Activated T-cell treated with anti-CD3 and anti-CD28 coated beads, Interleukin-2, amount 50 U/mL, for 72 hours (primary cell): ENCODE results near the gene MC5R. TPM values are rescaled to one million over a fixed set of nuclear protein-coding genes. Genes with fewer than 3 reads are reported as not detected.
A peak's percentile ranks its signal among the peaks of the same experiment; 100 is the strongest.

Source experiments
- ATAC-seq, 2 donors: fragments of 150-1000 bp; cut with Tn5 transposase; replicated peaks in 1 of 2; 2 replicates each; pipeline ENCODE4 v1.10.0; 2021; ENCODE audit warnings: moderate library complexity in 2 of 2, mild to moderate bottlenecking in 1 of 2
- DNase-seq, 2 donors: peaks; one replicate each; pipeline ENCODE4 v3.0.0; 2021 to 2022; ENCODE audit warnings: mixed read lengths in 1 of 2
- H3K27ac Mint-ChIP-seq: one replicate; pipeline ENCODE4 v1.8.0; 2022; ENCODE audit warnings: mild to moderate bottlenecking, moderate library complexity, mixed read lengths
- H3K27me3 Mint-ChIP-seq: one replicate; pipeline ENCODE4 v1.8.0; 2022; ENCODE audit warnings: low read depth, mixed read lengths
- H3K36me3 Mint-ChIP-seq, 2 donors: one replicate each; pipeline ENCODE4 v1.8.0; 2022; ENCODE audit warnings: mixed read lengths in 2 of 2, mild to moderate bottlenecking in 1 of 2; ENCODE audit not compliant: insufficient read depth in 2 of 2
- H3K4me1 Mint-ChIP-seq: one replicate; pipeline ENCODE4 v1.8.0; 2022; ENCODE audit warnings: low read depth, mixed read lengths
- H3K4me3 Mint-ChIP-seq, 2 donors: one replicate each; pipeline ENCODE4 v1.8.0; 2022; ENCODE audit warnings: mild to moderate bottlenecking in 2 of 2, mixed read lengths in 2 of 2, moderate library complexity in 2 of 2
- H3K9me3 Mint-ChIP-seq, 2 donors: one replicate each; pipeline ENCODE4 v1.8.0; 2022; ENCODE audit warnings: mixed read lengths in 2 of 2
- total RNA-seq, 2 donors: library from RNA; stranded (reverse); gene quantifications; one replicate each; pipeline ENCODE4 v1.2.3, GENCODE V29; 2022

The MC5R gene
- not detected for total RNA-seq

DNA sequence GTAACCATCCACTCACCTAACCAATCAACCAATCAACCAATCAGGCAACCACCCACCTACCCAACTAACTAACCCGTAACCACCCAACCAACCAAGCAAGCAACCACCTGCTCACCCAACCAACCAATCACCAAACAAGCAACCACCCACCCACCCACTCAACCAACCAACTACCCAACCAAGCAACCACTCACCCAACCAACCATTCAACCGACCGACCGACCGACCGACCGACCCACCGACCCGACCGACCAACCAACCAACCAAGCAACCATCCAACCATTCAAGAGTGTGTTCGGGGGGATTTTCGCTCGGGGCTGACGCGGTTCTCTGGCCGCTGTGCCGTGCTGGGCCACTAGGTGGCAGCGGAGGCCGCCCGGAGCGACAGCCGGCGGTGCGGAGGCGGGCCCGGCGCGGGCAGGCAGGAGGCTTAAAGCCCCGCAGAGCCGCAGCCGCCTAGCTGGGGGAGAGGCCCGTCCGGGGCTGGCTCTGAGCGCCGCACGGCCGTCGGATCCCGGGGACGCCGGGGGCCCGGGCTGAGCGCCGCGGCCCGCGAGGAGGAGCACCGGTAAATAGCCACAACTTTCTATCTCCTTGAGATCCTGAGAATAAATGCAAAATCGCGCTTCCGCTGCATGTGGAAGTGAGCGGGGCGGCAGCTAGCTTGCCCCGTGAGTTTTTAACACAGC is at the start of gene MC5R:
TSS of gene MC5R (plus strand) at position 443 of the 689 bp plus-strand sequence. CDS start 1,617 bp downstream, outside the sequence.
- Mint-ChIP-seq H3K4me1 (no peaks in the 10 kb centered on the region), H3K9me3 (no peaks in the 10 kb centered on the region), H3K27ac (peak within 1 kb of the TSS; percentile 29), H3K27me3 (peaks cover 28% of the 10 kb centered on the region), H3K4me3 (peak within 1 kb of the TSS; percentile 63 to 65), H3K36me3 (no peaks in the 10 kb centered on the region)
- DNase-seq (peak; percentile 80 to 85), ATAC-seq (peak; percentile 93 to 97)

DNA sequence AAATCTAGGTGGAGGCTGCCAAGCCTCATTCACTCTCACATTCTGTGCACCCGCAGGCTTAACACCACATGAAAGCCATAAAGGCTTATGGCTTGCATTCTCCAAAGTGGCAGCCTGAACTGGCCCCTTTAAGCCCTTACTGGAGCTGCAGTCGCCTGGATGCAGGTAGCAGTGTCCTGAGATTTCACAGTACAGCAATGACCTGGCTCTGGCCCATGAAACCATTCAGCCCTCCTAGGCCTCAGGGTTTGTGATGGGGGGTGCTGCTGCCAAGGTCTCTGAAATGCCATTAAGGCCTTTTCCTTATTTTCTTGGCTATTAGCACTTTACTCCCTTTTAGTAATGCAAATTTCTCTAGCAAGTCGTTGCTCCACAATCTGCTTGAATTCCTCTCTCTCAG is 48.9 kb upstream of the MC5R start:
- Mint-ChIP-seq H3K27me3 (peaks cover 12% of the 10 kb centered on the region), H3K27ac (no peak overlapping the region), H3K9me3 (peaks cover 2 to 6% of the 10 kb centered on the region in 2 donors), H3K36me3 (no peaks in the 10 kb centered on the region), H3K4me3 (no peak overlapping the region), H3K4me1 (no peaks in the 10 kb centered on the region)
- DNase-seq (no peak), ATAC-seq (no peak)

DNA sequence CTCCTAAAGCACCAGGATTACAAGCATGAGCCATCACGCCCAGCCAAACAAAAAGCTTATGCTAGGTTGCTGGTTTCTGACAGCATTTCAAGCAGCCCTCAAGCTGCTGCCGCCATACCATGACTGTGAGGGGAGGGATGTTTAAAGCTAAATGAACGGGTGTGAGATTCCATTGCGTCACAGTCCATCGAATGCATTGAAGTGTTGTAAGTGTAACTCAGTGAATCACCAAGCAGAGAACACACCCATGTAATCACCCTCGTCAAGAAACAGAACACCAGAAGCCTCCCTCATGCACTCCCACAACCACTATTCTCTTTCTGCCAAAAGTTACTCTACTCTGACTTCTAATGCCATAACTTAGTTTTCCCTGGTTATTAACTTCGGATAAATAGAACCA is 32.8 kb upstream of the MC5R start:
- no peaks in the 10 kb centered on the region for H3K9me3 Mint-ChIP-seq
- no peaks in the 10 kb centered on the region for H3K4me1 Mint-ChIP-seq
- ATAC-seq = no peak
- H3K27ac Mint-ChIP-seq = no peak overlapping the region
- H3K27me3 Mint-ChIP-seq = peaks cover 6% of the 10 kb centered on the region
- no peak overlapping the region for H3K4me3 Mint-ChIP-seq
- H3K36me3 Mint-ChIP-seq = no peaks in the 10 kb centered on the region
- no peak for DNase-seq

DNA sequence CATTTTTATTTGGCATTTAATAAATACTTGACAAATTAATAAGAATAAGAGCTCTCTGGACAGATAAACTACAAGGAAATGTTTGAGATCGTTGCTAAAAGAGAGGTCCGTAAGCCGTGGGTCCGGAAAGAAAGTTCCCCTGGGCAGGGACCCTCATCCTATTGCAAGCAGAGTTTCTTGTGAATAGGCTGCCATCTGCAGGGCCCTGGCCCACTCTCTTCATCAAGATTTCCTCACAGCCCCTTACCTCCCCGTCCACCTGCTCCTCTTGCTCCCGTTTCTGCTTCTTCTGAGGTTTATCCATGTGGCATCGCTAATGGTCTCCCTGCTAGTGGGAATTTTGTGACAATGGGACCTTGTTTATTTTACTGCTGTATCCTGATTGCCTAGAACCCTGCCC is 30.1 kb upstream of the MC5R start:
- Mint-ChIP-seq H3K4me1 (no peaks in the 10 kb centered on the region), H3K36me3 (no peaks in the 10 kb centered on the region), H3K27ac (no peak overlapping the region), H3K9me3 (no peaks in the 10 kb centered on the region), H3K27me3 (peaks cover 10% of the 10 kb centered on the region), H3K4me3 (no peak overlapping the region)
- no peak for ATAC-seq
- no peak for DNase-seq

DNA sequence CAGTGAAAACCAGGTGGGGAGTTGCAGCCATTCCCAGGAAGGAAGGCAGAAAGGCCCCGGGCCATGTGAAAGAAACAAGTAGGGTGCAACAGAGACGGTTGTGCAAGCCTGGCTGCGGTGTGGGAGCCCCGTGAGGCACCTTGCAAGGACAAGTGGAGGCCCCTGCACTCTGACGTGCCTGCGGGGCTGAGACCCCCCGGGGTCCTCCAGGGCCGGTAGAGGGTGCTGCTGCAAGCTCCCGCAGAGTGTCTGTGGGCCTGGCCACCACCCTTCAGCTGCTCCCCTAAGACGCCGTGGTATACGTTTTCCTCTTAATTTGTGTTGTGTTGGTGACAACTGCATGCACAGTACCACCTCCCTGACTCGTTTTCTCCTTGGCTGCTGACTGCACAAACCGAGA is 27.4 kb upstream of the MC5R start:
- Mint-ChIP-seq H3K4me3 (no peak overlapping the region), H3K27me3 (peaks cover 32% of the 10 kb centered on the region), H3K9me3 (no peaks in the 10 kb centered on the region), H3K36me3 (no peaks in the 10 kb centered on the region), H3K27ac (no peak overlapping the region), H3K4me1 (peaks cover 8% of the 10 kb centered on the region)
- no peak for ATAC-seq
- no peak for DNase-seq

DNA sequence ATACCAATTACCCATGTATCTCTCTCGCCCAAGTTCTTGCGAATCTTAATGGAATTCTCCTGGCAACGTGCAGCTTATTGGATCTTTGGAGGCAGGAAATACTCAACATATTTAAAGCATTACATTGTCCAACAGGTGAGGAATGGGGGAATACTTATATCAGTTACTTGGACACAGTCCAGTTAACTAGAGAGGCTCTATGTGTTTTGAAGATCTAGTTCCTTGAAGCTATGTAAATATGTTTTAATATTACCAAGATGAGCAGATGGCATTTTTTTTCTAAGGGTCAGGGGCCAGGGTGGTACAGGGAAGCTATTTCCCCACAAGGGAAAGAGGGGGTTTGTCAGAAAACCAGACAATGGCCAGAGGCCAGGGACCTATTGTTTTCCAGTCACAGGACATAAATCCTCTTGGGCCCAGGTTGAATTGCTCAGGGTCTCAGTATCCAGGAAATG is 26.8 kb upstream of the MC5R start:
- Mint-ChIP-seq H3K4me1 (peaks cover 8% of the 10 kb centered on the region), H3K27me3 (peaks cover 33% of the 10 kb centered on the region), H3K9me3 (no peaks in the 10 kb centered on the region), H3K36me3 (no peaks in the 10 kb centered on the region), H3K27ac (no peak overlapping the region), H3K4me3 (no peak overlapping the region)
- DNase-seq (no peak), ATAC-seq (no peak)

DNA sequence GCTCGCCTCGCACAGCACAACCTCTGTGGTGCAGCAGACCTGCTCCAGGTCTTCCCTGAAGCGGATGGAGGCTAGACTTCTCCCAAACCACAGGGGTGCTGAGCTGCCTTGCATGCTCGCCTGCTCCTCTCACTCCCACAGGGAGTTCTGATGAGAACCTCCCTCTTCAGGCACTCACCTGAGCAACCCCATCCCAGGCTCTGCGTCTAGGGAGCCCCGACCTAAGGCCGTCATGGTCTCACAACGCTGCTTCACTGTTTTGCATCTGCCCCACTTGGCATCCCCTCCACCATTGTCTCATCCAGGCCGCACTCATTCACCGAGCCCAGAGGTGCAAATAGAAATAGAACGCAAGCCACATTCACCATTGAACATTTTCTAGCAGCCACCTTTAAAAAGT is 24.6 kb upstream of the MC5R start:
- DNase-seq (no peak), ATAC-seq (no peak)
- Mint-ChIP-seq H3K36me3 (no peaks in the 10 kb centered on the region), H3K27me3 (peaks cover 48% of the 10 kb centered on the region), H3K4me1 (peaks cover 8% of the 10 kb centered on the region), H3K27ac (no peak overlapping the region), H3K9me3 (no peaks in the 10 kb centered on the region), H3K4me3 (no peak overlapping the region)

DNA sequence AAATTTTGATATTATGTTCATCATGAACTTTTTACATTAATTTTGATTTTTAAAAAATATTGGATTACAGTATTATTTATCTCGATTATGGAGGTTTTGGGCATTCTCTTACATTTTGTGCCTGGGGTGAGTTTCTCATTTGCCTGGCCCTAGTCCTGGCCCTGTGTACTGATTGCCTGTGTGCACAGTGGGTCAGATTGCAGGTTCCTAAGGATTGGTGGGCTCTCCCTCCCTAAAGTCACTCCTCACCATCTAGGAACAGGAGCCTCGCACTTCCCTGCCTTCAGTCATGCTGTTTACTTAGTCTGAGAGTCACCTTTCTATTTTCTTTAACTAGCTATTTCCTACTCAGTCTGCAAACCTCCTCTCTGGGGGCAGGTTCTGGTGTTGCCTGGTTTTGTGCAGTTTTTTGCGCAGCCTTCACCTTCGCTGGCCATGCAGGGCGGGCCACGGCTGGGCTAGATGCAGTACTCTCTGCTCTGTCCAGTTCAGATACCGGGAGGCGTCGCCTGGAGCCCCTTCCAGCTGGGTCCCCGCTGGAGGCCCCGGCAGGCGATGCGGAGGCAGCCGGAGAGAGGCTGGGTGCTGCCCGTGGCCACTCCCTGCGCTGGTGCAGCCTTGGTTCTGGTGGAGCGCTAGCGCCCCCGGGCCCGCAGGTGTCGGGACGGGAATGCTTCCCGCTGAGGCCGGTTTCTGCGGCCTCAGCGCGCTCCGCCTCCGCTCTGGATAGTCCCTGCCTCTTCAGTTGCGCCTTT is 23.3 kb upstream of the MC5R start:
- H3K36me3 Mint-ChIP-seq = no peaks in the 10 kb centered on the region
- peak overlapping the region; percentile 71 to 77 for H3K4me3 Mint-ChIP-seq
- H3K9me3 Mint-ChIP-seq = no peaks in the 10 kb centered on the region
- no peak overlapping the region for H3K27ac Mint-ChIP-seq
- H3K27me3 Mint-ChIP-seq = peaks cover 59% of the 10 kb centered on the region
- peak; percentile 63 for DNase-seq
- peaks cover 8% of the 10 kb centered on the region for H3K4me1 Mint-ChIP-seq
- ATAC-seq = peak; percentile 92 to 94

DNA sequence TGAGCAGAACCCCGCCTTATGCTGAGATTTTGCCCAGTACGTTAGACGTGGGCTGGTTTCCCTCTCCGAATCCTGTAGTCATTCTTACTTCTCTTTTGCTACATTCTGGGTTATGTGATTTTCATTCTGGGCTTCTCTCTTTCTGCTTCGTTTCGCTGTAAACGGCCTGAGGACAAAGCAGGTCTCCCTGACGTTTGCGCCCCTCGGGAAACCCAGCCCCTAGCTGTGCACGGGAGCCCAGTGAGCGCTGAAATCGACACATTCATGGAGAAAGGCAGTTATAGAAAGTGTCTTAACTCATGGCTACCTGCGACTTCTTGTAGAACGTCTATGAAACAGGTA is 22.7 kb upstream of the MC5R start:
- H3K36me3 Mint-ChIP-seq = no peaks in the 10 kb centered on the region
- DNase-seq = no peak
- H3K4me3 Mint-ChIP-seq = peak overlapping the region; percentile 71 to 77
- H3K4me1 Mint-ChIP-seq = peaks cover 8% of the 10 kb centered on the region
- peaks cover 61% of the 10 kb centered on the region for H3K27me3 Mint-ChIP-seq
- ATAC-seq = no peak
- no peak overlapping the region for H3K27ac Mint-ChIP-seq
- no peaks in the 10 kb centered on the region for H3K9me3 Mint-ChIP-seq

DNA sequence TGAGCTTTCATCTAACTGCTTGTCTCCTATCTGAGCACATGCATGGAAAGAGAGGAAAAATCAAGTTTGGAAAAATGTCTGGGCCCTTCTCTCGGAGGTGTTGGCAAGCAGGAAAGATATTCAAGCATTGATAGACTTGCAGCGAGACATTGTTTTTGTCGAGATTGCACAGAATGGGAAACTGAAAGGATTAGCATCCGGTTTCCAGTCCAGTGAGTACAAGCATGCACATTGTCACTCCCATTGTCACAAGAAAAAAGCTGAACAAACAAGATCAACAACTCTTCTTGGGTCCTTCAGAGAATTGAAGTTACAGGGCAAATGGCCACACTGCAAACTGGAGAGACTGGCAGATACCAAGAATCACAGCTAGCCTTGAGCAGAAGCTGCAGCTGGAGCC is 19.6 kb upstream of the MC5R start:
- H3K4me1 Mint-ChIP-seq = peaks cover 8% of the 10 kb centered on the region
- H3K27me3 Mint-ChIP-seq = peaks cover 53% of the 10 kb centered on the region

DNA sequence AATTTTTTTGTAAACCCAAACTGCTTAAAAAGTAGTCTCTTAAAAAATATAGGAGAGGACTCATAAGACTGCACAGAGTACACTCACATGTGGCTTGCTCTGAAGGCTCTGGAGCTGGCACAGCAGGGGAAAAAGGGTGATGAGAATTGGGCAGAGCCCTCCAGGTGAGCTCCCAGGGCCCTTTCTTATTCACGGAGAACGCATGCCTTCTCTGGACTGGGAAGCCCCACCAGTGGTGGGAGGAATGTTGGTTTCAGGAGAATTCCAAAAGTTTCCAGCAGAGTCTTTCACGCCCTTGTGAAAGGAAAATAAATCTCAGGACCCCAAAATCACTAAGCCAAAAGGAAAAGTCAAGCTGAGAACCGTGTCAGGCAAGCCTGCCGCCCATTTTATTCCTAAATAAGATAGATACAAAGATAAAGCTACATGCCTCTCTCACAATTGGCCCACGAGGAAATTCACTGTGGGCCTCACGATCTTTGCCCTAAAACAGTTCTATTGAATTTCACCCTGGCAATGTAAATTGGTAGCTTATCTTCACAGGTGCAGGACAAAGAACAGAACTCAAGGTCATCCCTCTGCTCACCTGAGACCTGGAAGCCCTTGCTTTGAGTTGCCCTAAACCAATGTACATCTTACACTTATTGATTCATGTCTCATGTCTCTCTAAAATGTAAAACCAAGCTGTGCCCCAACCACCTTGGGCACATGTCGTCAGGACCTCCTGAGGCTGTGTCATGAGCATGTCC is 15.5 kb upstream of the MC5R start:
- H3K36me3 Mint-ChIP-seq = no peaks in the 10 kb centered on the region
- no peaks in the 10 kb centered on the region for H3K4me1 Mint-ChIP-seq
- H3K4me3 Mint-ChIP-seq = no peak overlapping the region
- H3K27ac Mint-ChIP-seq = no peak overlapping the region
- no peak for DNase-seq
- ATAC-seq = no peak
- H3K9me3 Mint-ChIP-seq = no peaks in the 10 kb centered on the region
- H3K27me3 Mint-ChIP-seq = peaks cover 30% of the 10 kb centered on the region

More for the DNA sequence above, 19.6 kb upstream of the MC5R start:
- H3K27ac Mint-ChIP-seq = no peak overlapping the region
- no peaks in the 10 kb centered on the region for H3K36me3 Mint-ChIP-seq
- no peak for ATAC-seq
- H3K9me3 Mint-ChIP-seq = no peaks in the 10 kb centered on the region
- DNase-seq = no peak
- H3K4me3 Mint-ChIP-seq = no peak overlapping the region

DNA sequence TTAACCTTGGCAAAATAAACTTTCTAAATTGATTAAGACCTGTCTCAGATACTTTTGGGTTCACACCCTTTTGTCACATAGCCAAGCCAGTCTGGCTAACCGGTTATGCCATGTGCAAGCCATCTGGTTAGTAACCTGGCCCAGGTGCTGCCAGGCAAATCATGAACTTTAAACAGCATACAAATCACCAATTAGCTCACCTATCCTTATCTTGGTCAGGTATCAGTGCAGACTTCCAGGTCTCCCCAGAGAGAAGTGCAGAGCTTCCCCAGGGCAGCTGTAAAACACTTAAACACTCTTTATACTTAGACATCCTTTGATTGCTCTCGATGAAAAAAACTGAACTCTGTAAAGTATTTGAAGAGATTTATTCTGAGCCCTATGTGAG is 14.9 kb upstream of the MC5R start:
- H3K4me1 Mint-ChIP-seq = no peaks in the 10 kb centered on the region
- no peak for DNase-seq
- H3K27ac Mint-ChIP-seq = no peak overlapping the region
- no peak for ATAC-seq
- H3K4me3 Mint-ChIP-seq = no peak overlapping the region
- no peaks in the 10 kb centered on the region for H3K9me3 Mint-ChIP-seq
- peaks cover 30% of the 10 kb centered on the region for H3K27me3 Mint-ChIP-seq
- H3K36me3 Mint-ChIP-seq = no peaks in the 10 kb centered on the region

DNA sequence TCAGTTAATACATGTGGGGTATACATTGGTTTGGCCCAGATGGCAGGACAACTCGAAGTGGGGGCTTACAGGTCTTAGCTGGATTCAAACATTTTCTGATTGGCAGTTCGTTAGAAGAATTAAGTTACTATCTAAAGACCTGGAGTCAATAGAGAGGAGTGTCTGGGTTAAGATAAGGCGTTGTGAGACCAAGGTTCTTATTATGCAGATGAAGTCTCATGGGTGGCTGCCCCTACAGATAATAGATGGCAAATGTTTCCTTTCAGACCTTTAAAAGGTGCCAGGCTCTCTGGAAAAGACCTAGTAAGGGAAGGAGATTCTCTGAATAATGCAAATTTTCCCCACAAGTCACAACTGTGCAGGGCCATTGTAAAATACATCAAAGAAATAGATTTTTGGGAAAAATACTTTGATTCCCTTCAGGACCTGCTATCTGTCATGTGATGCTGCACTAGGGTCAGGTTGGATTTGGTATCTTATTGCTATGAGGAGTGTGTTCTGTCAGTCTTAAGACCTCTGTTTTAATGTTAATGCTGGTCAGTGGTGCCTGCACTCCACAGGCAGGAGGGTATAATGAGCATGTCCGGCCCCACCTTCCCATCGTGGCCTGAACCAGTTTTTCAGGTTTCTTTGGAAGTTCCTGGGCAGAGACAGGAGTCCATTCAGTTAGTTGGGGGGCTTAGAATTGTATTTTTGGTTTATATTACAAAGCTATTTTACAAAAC is 14.3 kb upstream of the MC5R start:
- DNase-seq (no peak), ATAC-seq (no peak)
- H3K9me3 Mint-ChIP-seq = no peaks in the 10 kb centered on the region
- H3K27me3 Mint-ChIP-seq = peaks cover 23% of the 10 kb centered on the region
- no peak overlapping the region for H3K4me3 Mint-ChIP-seq
- H3K27ac Mint-ChIP-seq = no peak overlapping the region
- H3K36me3 Mint-ChIP-seq = no peaks in the 10 kb centered on the region
- H3K4me1 Mint-ChIP-seq = no peaks in the 10 kb centered on the region
